HEK293 (cell line): Measurements from ENCODE around the gene ZSCAN29.

Experiments
- HIC1 ChIP-seq: fragments of 450-650 bp; formaldehyde crosslinking; IDR thresholded peaks from 2 replicates; pipeline ENCODE4 v1.5.1; 2016; ENCODE audit warnings: missing biosample characterization, missing genetic modification characterization
- SCRT2 ChIP-seq: fragments of 450-650 bp; formaldehyde crosslinking; IDR thresholded peaks from 2 replicates; pipeline ENCODE4 v1.5.1; 2016; ENCODE audit warnings: missing biosample characterization, missing genetic modification characterization
- SP2 ChIP-seq: fragments of 450-650 bp; formaldehyde crosslinking; IDR thresholded peaks from 2 replicates; pipeline ENCODE4 v1.5.1; 2016; ENCODE audit warnings: missing biosample characterization, missing genetic modification characterization
- YY1 ChIP-seq: fragments of 450-650 bp; formaldehyde crosslinking; IDR thresholded peaks from 2 replicates; pipeline ENCODE4 v1.5.1; 2018; ENCODE audit warnings: missing biosample characterization, missing genetic modification characterization
- ZBTB1 ChIP-seq: fragments of 450-650 bp; formaldehyde crosslinking; IDR thresholded peaks from 2 replicates; pipeline ENCODE4 v1.5.1; 2016; ENCODE audit warnings: missing biosample characterization, missing genetic modification characterization
- ZBTB7A ChIP-seq: fragments of 450-650 bp; formaldehyde crosslinking; IDR thresholded peaks from 2 replicates; pipeline ENCODE4 v1.5.1; 2016; ENCODE audit warnings: low read depth, missing biosample characterization, missing genetic modification characterization
- ZEB2 ChIP-seq: fragments of 450-650 bp; formaldehyde crosslinking; IDR thresholded peaks from 2 replicates; pipeline ENCODE4 v1.5.1; 2016; ENCODE audit warnings: missing biosample characterization, missing genetic modification characterization
- ZFP41 ChIP-seq: fragments of 450-650 bp; formaldehyde crosslinking; IDR thresholded peaks from 2 replicates; pipeline ENCODE4 v1.5.1; 2016; ENCODE audit warnings: missing biosample characterization, missing genetic modification characterization, borderline replicate concordance
- ZIC2 ChIP-seq: fragments of 450-650 bp; formaldehyde crosslinking; IDR thresholded peaks from 2 replicates; pipeline ENCODE4 v1.5.1; 2016; ENCODE audit warnings: missing biosample characterization, missing genetic modification characterization
- ZNF184 ChIP-seq: fragments of 450-650 bp; IDR thresholded peaks from 2 replicates; pipeline ENCODE4 v1.5.1; 2018; ENCODE audit warnings: missing biosample characterization, mild to moderate bottlenecking, missing genetic modification characterization
- ZNF2 ChIP-seq: fragments of 450-650 bp; formaldehyde crosslinking; IDR thresholded peaks from 2 replicates; pipeline ENCODE4 v1.5.1; 2016; ENCODE audit warnings: missing biosample characterization, missing genetic modification characterization
- ZNF311 ChIP-seq: fragments of 450-650 bp; formaldehyde crosslinking; IDR thresholded peaks from 2 replicates; pipeline ENCODE4 v1.5.1; 2017; ENCODE audit warnings: missing biosample characterization, missing genetic modification characterization, borderline replicate concordance
- ZNF335 ChIP-seq: fragments of 450-650 bp; formaldehyde crosslinking; conservative IDR thresholded peaks from 2 replicates; pipeline ENCODE4 v1.5.1; 2016; ENCODE audit warnings: missing biosample characterization, missing genetic modification characterization
- ZNF350 ChIP-seq: fragments of 450-650 bp; formaldehyde crosslinking; IDR thresholded peaks from 2 replicates; pipeline ENCODE4 v1.5.0; 2017; ENCODE audit warnings: missing biosample characterization, mild to moderate bottlenecking, missing genetic modification characterization
- ZNF391 ChIP-seq: fragments of 450-650 bp; formaldehyde crosslinking; IDR thresholded peaks from 2 replicates; pipeline ENCODE4 v1.5.1; 2016; ENCODE audit warnings: low read depth, missing biosample characterization, missing genetic modification characterization, borderline replicate concordance
- ZNF426 ChIP-seq: fragments of 450-650 bp; formaldehyde crosslinking; IDR thresholded peaks from 2 replicates; pipeline ENCODE4 v1.5.1; 2017; ENCODE audit warnings: missing biosample characterization, missing genetic modification characterization, mild to moderate bottlenecking, inconsistent platforms, moderate library complexity
- ZNF48 ChIP-seq: fragments of 450-650 bp; formaldehyde crosslinking; IDR thresholded peaks from 2 replicates; pipeline ENCODE4 v1.5.1; 2016; ENCODE audit warnings: missing biosample characterization, missing genetic modification characterization
- ZNF518A ChIP-seq: fragments of 450-650 bp; formaldehyde crosslinking; conservative IDR thresholded peaks from 2 replicates; pipeline ENCODE4 v1.5.1; 2016; ENCODE audit warnings: low read depth, missing biosample characterization, missing genetic modification characterization
- ZNF580 ChIP-seq: fragments of 450-650 bp; formaldehyde crosslinking; IDR thresholded peaks from 2 replicates; pipeline ENCODE4 v1.5.1; 2016; ENCODE audit warnings: missing biosample characterization, missing genetic modification characterization
- ZNF621 ChIP-seq: fragments of 450-650 bp; formaldehyde crosslinking; IDR thresholded peaks from 2 replicates; pipeline ENCODE4 v1.5.1; 2017; ENCODE audit warnings: missing biosample characterization, missing genetic modification characterization
- ZNF623 ChIP-seq: fragments of 450-650 bp; formaldehyde crosslinking; IDR thresholded peaks from 2 replicates; pipeline ENCODE4 v1.5.1; 2016; ENCODE audit warnings: missing biosample characterization, missing genetic modification characterization
- ZNF624 ChIP-seq: fragments of 450-650 bp; formaldehyde crosslinking; IDR thresholded peaks from 2 replicates; pipeline ENCODE4 v1.5.1; 2017; ENCODE audit warnings: missing biosample characterization, missing genetic modification characterization
- ZNF629 ChIP-seq: fragments of 450-650 bp; formaldehyde crosslinking; IDR thresholded peaks from 2 replicates; pipeline ENCODE4 v1.5.1; 2017; ENCODE audit warnings: missing biosample characterization, missing genetic modification characterization
- ZNF670 ChIP-seq: fragments of 450-650 bp; formaldehyde crosslinking; IDR thresholded peaks from 2 replicates; pipeline ENCODE4 v1.5.1; 2016; ENCODE audit warnings: missing biosample characterization, missing genetic modification characterization, low read depth
- ZNF837 ChIP-seq: fragments of 450-650 bp; formaldehyde crosslinking; IDR thresholded peaks from 2 replicates; pipeline ENCODE4 v1.5.1; 2016; ENCODE audit warnings: missing biosample characterization, missing genetic modification characterization
- TF ChIP-seq, protein P1 (sequence below): fragments of 450-650 bp; formaldehyde crosslinking; IDR thresholded peaks from 2 replicates; pipeline ENCODE4 v1.5.1; 2016; ENCODE audit warnings: missing biosample characterization, missing genetic modification characterization
- TF ChIP-seq, protein P2 (sequence below): fragments of 450-650 bp; formaldehyde crosslinking; IDR thresholded peaks from 2 replicates; pipeline ENCODE4 v1.5.1; 2016; ENCODE audit warnings: missing biosample characterization, missing genetic modification characterization

The ZSCAN29 gene

GRCh38 chr15:43329960-43330779, 40.7 kb downstream of the ZSCAN29 start, which contains the start of gene LCMT2 (continued):
- TF ChIP-seq YY1 (tag by site-specific recombination) (no peak), ZBTB7A (no peak), SP2 (tag by site-specific recombination) (peak; percentile 85), ZNF184 (tag by site-specific recombination) (no peak), ZNF518A (tag by site-specific recombination) (peak; percentile 96), ZNF624 (tag by site-specific recombination) (no peak), ZNF629 (tag by site-specific recombination) (peak; percentile 82), ZEB2 (peak; percentile 65; the same call in 1 of the 2 replicates), ZNF426 (tag by site-specific recombination) (no peak), ZNF335 (tag by site-specific recombination) (peak; percentile 92), ZNF350 (tag by site-specific recombination) (no peak), ZNF48 (tag by site-specific recombination) (no peak), ZNF311 (tag by site-specific recombination) (no peak), ZNF580 (tag by site-specific recombination) (peak; percentile 75; the same call in 1 of the 2 replicates), ZBTB1 (tag by site-specific recombination) (no peak), ZNF837 (tag by site-specific recombination) (no peak), SCRT2 (tag by site-specific recombination) (no peak), HIC1 (tag by site-specific recombination) (no peak), ZNF621 (tag by site-specific recombination) (no peak), ZNF670 (no peak), ZFP41 (tag by site-specific recombination) (no peak), ZIC2 (tag by site-specific recombination) (no peak), ZNF2 (tag by site-specific recombination) (0 out of 2 replicates have a peak, but pooled peaks have one; percentile 70), ZNF623 (tag by site-specific recombination) (0 out of 2 replicates have a peak, but pooled peaks have one; percentile 17), ZNF391 (tag by site-specific recombination) (peak; percentile 50; the same call in 1 of the 2 replicates)
- TF ChIP-seq, protein P1, sequence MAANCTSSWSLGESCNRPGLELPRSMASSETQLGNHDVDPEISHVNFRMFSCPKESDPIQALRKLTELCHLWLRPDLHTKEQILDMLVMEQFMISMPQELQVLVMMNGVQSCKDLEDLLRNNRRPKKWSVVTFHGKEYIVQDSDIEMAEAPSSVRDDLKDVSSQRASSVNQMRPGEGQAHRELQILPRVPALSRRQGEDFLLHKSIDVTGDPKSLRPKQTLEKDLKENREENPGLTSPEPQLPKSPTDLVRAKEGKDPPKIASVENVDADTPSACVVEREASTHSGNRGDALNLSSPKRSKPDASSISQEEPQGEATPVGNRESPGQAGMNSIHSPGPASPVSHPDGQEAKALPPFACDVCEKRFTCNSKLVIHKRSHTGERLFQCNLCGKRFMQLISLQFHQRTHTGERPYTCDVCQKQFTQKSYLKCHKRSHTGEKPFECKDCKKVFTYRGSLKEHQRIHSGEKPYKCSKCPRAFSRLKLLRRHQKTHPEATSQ, result peak; percentile 50; the same call in 1 of the 2 replicates
- TF ChIP-seq, protein P2, sequence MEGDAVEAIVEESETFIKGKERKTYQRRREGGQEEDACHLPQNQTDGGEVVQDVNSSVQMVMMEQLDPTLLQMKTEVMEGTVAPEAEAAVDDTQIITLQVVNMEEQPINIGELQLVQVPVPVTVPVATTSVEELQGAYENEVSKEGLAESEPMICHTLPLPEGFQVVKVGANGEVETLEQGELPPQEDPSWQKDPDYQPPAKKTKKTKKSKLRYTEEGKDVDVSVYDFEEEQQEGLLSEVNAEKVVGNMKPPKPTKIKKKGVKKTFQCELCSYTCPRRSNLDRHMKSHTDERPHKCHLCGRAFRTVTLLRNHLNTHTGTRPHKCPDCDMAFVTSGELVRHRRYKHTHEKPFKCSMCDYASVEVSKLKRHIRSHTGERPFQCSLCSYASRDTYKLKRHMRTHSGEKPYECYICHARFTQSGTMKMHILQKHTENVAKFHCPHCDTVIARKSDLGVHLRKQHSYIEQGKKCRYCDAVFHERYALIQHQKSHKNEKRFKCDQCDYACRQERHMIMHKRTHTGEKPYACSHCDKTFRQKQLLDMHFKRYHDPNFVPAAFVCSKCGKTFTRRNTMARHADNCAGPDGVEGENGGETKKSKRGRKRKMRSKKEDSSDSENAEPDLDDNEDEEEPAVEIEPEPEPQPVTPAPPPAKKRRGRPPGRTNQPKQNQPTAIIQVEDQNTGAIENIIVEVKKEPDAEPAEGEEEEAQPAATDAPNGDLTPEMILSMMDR, result no peak
